Non-pigmented ciliary epithelial cell (primary cell): ENCODE data around the gene LIPI.
A peak's percentile ranks its signal among the peaks of the same experiment; 100 is the strongest.
"Not testable (repeated sequence)": the region's sequence is repeated elsewhere in the genome, so short reads cannot be mapped to it uniquely, and the experiment has no call there.

Source experiments
- DNase-seq: peaks from one replicate; pipeline ENCODE4 v3.0.0-alpha.2; 2010; ENCODE audit warnings: low read depth

The LIPI gene

DNA sequence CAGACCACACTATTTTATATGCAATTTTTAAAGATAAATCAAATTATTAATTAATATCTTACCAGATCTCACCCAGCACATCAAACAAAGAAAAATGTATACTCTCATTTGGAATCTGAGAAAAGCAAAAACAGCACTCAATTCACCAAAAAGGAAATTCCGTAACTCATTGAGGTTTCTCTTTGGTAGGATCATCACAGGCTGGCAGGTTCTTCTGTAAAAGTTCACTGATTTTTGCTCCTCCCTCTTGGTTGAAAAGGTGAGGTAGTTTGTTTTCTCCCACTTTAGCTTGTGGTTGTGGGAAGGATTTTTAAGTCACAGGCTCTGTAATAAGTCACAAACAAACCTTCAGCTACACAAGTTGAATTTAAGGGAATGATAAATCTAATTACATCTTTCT is at the start of gene LIPI:
TSS of gene LIPI (minus strand) at position 218 of the 400 bp plus-strand sequence. CDS start at position 108, 110 bp downstream.
- DNase-seq = no peak

DNA sequence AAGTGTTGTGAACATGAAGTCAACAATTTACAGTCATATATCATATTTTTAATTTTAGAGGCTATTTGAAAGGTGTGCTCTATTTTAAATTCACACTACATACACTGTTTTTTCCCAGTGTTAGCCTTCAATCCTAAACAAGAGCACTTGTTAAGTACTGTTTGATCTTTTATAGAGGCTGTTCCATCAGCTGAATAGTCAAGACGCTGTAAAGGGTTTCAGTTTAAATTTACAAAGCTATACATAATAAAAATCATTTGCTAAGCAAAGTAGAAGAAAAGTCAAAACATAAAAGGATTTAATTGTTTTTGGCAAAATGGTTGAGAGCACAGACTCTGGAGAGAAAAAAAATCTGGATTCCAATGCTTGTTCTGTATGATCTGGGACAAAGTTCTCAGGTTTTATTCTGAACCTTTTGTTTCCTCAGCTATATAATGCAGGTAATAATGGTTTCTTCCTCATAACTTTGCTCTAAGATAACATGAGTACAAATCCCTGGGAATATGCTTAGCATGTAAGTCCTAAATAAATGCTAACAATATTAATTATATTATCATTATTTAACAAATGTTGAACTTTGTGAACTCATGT is 49.5 kb upstream of the LIPI start:
- no peak for DNase-seq

DNA sequence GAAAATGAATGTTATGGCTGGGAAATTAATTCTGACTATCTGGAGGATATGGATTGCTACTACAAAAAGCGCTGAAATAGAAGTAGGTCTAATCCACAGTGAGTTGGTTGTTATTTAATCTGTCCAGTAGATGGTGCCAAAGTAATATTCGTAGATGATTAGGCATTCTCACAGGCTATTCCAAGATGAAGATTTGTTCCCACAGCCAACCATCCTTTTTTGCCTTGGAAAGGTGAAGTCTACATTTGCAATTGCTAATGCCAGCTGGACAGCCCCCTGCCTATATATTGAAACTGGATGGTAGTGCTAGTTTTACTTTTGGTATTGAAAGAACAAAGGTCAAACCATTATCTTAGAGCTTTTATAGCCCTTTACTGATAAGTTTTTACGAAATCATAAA is 49.0 kb upstream of the LIPI start:
- peak; percentile 13 for DNase-seq

DNA sequence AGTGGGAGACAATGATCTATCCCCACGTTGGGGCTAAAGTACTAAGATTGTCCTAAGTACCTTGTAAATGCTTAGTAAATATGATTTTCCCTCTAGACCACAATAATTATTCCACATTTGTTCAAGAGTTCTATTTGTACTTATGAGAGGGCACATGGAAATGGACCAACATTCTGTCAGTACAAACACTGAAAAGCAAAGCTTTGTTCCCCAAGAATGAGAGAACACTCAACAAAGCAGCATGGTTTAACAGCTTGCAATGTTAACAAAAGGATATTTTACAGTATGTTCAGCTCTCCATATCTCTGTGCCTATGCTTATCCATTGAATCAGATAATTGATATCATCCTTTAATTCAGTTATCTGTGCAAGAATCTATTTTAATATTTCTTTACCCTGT is 40.6 kb upstream of the LIPI start:
- no peak for DNase-seq

DNA sequence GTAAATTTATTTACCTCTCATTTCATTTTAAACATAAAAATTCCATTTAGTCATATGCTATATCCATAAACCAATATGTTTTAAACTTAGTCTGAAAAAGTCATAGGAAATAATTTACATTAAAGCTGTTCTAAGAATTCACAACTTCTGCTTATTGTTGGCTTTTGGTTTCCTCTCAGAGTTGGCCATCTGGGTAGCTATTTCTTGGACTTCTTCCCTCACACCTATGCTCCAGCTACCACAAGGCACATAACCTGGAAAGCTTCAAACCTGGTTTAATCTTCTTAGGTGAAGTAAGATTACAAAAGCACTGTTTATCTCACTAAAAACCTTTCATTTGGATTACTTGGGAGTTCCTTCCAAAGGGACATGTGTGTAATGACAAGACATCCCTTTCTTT is 35.0 kb upstream of the LIPI start:
- DNase-seq = no peak

DNA sequence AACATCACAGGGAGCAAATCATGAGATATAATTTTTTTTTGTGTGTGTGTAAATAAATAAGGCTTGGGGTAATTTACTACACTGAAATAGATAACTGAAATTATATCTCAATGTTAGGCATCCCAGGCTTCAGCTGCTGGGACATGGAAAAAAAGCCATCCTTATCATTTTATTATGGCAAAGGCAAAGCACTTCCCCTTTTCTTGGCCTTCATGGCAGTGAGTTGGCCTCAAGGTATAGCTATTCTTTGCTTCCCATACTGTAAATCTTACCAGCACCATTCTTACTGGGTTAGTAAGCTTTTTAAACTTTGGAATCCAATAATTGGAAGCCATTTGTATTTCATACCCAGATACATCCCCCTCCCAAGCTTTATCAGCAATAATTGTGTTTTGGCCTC is 34.2 kb upstream of the LIPI start:
- DNase-seq = no peak

DNA sequence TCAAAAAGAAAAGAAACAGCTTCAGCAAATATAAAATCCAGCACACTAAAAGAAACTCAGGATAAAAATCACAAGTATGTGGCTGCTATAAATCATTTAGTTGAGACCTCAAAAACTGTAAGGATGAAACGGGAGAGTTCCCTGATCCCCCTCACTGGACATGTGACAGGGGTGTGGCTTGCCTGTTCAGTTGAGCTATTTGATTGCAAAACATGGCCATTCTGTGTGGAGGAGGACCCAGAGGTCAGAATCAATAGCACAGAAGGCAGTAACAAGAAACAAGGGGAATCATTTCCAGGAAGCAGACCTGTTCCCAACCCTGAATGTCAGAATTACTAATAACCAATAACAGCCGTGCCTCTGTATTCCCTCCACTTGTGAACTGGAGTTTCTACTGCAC is 33.1 kb upstream of the LIPI start:
- DNase-seq = no peak

DNA sequence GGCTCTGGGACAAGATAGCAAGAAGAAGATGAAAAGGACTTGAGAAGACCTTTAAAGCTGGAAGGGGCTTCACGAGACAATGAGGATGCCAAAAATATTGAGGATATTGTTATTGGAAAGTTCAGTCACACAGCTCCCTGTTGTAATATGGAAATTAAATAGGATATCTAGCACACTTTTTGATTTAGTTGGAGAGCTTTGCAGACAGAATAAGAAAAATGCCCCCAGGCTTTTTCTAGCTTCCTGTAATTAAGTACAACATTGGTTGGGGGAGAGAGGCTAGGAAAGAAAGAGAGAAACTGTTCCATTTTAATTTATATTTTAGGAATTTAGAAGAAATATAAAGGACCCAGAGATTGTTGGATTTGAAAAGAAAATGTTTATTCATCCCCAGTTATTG is 32.7 kb upstream of the LIPI start:
- DNase-seq = no peak

DNA sequence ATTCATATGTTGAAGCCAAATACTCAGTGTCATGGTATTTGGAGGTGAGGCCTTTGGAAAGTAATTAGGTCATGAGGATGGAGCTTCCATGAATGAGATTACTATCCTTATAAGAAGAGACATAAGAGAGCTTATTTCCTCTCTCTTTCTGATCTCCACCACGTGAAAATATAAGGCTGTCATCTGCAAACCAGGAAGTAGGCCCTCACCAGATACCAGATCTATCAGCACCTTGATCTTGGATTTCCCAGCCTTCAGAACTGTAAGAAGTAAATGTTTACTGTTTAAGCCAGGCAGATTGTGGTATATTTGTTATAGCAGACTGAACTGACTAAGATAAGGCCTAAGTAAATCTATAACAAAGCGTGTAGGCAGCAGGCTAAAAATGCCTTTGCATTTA is 30.5 kb upstream of the LIPI start:
- DNase-seq = no peak

DNA sequence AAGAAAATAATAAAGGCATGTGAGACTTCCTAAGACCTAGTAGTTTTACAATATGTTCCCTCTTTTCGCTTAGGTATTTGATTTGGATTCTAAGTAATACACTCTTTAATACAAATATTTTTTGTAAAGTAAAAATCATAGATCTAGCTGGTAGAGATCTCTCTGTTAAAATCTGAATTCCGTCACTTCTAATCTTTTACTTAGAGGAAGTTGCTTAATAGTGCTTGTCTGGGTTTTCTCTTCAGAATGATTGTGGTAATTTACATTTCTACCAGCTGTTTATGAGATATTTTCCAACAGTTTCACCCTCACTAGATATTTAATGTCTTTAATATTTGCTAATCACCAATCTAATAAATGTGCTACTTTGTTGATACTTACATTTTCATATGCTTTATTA is 28.5 kb upstream of the LIPI start:
- no peak for DNase-seq

DNA sequence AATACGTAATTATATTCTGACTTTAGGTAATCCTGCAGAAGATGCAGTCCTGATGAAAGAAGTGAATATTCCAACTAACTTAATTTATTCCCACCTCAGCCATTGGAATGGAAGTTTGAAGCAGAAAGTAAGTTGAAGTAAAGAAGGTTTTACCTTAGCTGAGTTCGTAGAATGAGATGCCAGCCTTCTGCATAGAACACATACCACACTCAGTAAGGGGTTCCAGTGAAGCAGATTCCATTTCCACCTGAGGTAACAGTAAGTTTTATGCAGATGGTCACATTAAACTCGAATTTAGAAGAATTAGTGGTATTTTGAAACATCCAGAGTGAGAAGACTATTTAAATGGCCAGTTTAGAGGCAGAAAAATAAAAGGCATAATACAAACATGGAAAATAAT is 25.4 kb upstream of the LIPI start:
- no peak for DNase-seq

DNA sequence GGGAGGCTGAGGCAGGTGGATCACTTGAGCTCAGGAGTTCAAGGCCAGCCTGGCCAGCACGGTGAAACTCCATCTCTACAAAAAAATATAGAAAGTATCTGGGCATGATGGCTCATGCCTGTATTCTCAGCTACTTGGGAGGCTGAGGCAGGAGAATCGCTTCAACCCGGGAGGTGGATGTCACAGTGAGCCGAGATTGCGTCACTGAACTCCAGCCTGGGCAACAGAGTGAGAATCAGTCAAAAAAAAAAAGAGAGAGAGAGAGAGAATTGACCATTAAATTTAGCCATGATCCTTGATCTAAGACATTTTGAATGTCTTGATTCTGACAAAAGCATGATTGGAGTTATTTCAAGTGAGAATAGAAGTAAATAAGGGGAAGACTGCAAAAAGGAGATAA is 24.3 kb upstream of the LIPI start:
- DNase-seq = no peak

DNA sequence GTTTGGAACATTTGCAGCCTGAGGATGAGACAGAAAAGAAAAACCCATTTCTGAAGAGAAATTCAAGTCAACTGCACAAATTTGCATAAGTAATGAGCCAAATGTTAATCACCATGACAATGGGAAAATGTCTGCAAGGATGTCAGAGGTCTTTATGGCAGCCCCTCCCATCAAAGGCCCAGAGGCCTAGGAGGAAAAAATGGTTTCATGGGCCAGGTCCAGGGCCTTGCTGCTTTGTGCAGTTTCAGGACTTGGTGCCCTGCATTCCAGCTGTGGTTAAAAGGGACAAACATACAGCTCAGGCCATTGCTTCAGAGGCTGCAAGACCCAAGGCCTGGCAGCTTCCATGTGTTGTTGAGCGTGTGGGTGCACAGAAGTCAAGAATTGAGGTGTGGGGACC is 18.6 kb upstream of the LIPI start:
- no peak for DNase-seq

DNA sequence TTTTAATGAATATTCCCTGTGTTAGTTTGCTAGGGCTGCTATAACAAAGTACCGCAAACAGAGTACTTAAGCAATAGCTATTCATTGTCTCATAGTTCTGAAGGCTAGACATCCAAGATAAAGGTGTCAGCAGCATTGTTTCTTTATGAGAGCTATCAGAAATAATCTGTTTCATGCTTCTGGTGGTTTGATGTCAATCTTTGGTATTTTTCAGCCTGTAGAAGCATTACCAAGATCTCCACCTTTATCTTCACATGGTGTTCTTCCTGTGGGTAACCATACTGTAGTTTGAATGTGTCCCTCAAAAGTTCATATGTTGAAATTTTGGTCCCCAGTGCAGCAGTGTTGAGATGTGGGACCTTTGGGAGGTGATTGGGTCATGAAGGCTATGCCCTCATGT is 12.6 kb upstream of the LIPI start:
- no peak for DNase-seq

DNA sequence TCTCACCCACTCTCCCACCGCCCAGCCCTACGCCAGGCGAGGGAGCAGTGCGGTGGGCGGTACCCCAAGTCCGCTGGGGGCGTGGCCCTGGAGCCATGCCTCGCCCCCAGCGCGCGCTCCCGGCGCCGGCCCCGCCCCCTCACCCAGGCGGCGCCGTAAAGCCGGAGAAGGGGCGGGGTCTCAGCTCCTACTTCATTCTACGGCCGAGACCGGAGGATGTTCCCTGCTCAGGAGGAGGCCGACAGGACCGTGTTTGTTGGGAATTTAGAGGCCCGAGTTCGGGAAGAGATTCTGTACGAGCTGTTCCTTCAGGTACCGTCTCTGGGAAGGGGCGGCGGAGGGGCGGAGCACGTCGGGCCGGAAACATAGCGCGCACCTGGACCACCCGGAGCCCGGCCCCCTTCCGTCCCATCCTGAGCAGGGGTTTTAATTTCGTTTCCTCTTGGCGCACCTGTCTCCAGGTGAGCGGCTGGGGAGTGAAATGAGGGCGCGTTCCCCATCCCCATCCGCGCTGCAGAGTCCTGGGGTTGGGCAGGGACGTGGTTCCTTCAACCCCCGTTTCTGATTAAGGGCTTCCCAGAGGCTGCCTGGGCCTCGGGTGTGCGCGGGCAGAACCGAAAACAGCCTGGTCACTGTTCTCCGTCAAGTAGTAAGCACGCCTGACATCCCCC is 5.4 kb upstream of the LIPI start, which contains the start of gene RBM11:
TSS of gene RBM11 (plus strand) at position 187 of the 671 bp plus-strand sequence. CDS start at position 217, 30 bp downstream.
- no peak for DNase-seq

DNA sequence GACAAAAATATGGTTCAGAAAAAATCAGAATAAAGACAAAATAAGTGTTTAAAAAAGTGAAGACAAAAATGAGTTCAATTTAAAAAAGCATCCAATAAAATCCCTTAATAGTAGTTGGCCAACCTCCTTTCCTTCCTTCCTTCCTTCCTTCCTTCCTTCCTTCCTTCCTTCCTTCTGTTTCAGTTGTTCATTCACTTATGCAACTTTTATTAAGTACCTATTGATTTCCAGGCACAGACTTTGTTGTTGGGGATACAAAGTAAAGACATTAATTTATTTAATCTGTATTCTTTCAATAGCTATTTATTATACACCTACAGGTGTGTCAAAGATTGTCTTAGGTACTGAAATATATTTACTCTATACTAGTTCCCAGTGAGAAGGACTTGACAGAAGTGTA is 2.4 kb upstream of the LIPI start:
- DNase-seq = no peak

DNA sequence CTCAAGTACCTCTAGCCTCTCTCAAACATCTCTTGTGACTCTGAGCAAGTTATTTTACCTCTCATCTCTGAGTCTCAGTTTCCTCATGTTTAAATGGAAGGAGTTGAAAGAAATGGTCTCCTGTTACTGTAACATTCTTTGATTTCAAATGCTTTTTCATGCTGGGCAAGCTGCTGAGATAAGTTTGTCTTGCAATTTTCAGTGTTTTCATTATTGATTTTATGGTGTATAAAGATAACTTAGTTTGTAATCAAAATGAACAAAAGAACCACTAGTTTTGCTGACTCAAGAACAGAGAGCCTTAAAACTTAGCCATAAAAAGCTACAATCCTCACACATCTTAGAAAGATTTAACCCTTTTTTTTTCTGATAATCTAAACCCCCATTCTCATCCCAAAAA is 4.5 kb downstream of the LIPI start:
- no peak for DNase-seq

DNA sequence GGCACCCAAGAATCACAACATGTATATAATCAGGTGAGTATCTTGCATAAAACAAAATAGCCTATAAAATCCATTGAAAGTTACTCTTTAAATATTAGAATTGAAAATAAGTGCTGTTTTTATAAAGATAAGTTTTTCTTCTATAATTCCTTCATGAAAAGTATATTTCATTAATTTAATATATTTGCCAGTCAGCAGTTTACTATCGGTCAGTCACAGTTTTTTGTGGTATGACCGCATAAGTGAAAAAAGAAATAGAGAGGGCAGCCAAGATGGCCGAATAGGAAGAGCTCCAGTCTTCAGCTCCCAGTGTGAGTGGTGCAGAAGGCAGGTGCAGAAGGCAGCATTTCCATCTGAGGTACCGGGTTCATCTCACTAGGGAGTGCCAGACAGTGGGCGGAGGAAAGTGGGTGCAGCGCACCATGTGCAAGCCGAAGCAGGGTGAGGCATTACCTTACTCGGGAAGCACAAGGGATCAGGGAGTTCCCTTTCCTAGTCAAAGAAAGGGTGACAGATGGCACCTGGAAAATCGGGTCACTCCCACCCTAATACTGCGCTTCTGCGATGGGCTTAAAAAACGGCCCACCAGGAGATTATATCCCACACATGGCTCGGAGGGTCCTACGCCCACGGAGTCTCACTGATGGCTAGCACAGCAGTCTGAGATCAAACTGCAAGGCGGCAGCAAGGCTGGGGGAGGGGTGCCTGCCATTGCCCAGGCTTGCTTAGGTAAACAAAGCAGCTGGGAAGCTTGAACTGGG is 44.1 kb downstream of the LIPI start:
- not testable (repeated sequence) for DNase-seq

DNA sequence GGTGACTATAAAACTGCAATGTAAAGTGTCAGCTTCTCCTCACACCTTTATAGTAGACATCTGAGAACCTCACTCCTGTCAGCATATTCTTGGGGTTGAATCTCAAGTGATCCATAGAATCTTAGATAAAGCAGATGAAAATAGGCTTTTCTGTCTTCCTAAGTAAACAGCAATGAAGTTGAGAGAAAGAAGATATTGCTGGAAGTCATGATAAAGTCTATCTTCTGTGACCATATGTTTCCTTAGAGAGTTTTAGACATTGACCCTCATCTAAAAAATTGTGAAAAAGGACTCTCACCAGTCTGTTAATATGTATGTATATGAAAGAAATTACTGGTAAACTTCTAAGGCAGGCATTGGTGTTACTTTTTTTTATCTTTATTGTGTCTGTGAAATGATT is 66.8 kb downstream of the LIPI start:
- no peak for DNase-seq

DNA sequence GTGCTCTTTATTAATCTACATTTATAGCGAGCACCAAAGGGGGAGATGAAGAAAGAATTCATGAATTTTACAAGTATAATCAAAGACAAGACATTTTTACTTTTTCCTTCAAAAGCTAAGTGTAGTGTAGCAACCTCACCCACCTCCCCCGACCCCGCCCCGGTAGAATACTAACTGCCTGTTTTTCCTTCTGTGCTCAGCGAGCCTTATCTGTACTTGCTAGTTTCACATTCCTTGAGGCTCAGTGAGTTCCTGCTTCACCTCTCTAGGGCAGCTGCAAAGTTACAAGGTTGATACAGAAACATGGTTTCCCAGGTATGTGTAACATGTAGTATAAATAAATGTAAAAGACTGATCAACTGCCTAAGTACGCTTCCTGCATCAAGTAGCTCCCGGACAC is 86.5 kb downstream of the LIPI start:
- no peak for DNase-seq

DNA sequence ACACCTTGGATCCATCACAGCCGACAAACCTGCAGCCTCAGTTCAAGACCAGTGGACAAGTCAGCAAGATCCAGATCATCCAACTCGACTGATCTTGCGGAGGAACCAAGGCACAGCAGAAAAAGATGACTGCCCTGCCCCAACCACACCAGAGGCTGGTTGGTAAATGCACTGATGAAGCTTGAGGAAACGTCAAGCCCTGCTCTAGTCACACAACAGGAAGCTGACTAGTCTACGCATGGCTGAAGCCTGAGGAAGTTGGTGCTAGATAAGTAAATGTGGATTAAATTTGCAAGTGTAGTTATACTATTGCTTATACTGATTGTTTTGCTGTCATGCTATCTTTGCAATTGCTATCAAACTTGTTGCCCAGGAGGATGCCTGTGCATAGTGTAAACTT is 89.0 kb downstream of the LIPI start:
- no peak for DNase-seq

DNA sequence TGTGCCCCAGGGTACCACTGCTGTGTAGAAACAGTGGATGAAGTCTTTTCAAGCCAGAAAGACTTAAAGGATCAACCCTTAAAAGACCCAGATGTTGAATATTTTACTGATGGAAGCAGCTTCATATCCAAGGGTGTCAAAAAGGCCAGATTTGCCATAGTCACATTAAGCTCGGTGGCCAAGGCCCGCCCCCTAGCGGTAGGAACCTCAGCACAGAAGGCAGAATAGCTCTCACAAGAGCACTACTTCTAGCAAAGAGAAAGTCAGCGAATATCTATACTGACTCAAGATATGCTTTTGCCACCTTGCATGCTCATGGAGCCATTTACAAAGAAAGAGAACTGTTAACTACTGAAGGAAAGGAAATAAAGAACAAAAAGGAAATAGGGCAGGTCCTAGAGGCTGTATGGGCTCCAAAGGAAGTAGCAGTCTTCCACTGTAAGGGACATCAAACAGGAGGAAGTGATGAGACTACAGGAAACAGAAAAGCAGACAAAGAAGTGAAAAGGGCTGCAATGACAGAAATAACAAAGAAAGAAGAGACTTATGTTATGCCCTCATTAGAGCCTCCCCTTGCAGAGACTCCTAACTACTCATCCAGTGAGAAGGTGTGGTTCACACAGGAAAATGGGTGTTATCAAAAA is 90.5 kb downstream of the LIPI start:
- DNase-seq = no peak

DNA sequence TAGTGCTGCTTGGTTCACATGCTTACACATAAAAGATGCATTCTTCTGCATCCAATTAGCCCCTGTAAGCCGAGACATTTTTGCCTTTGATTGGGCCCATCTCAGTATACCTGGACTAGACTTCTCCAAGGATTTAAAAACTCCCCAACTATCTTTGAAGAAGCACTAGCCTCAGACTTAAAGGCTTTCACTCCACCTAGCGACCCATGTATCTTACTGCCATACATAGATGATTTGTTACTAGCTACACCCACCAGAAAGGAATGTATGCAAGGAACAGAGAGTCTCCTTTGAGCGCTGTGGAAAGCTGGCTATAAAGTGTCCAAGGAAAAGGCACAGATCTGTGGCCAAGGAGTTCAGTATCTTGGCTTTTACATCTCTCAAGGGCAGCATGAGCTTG is 91.7 kb downstream of the LIPI start:
- no peak for DNase-seq
